GOT3 (cell line): Measurements from ENCODE around the gene NEIL3.

Experiments used
- DNase-seq: peaks from one replicate; lab custom pipeline; 2025; ENCODE audit warnings: mixed read lengths; lab: John Stamatoyannopoulos, UW

NEIL3 gene

DNA sequence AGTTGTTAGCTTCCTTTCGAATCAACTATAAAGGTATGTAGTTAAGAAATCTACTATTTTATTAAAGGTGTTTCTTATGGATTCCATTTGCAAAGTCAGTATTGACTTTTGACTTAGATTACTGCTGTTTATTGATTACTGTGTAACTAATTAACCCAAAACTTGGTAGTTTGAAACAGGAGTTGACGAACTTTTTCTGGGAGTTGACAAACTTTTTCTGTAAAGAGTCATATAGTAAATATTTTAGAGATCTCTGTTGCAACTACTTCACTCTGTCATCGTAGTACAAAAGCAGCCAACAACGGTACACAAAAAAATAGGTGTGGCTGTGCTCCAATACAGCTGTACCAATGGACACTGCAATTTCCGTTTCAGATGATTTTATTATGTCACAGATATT, 102.3 kb downstream of the NEIL3 start:
- no peak for DNase-seq
